ENCODE measurements around the gene CCDC141.

CCDC141 gene

DNA sequence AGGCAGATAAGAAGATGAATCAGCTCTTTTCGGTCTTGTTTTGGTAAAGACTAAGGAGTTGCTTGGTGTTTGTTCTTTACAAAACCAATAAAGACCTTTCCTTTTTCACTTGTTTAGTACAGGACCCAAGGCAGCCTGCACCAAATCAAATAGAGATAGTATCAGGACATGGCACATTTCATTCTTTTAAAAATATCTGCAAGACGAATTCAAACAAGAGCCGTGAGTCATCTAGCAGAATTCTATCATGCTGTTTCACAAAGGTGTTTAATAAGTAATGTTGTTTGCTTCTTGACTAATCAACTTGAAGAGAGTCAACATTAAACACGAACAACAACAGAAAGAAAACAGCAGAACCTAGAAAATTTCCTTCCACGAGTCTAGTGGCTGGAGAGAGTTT, 139.9 kb downstream of the CCDC141 start:
- DNase-seq (ENCODE audit: low read depth): no peak

DNA sequence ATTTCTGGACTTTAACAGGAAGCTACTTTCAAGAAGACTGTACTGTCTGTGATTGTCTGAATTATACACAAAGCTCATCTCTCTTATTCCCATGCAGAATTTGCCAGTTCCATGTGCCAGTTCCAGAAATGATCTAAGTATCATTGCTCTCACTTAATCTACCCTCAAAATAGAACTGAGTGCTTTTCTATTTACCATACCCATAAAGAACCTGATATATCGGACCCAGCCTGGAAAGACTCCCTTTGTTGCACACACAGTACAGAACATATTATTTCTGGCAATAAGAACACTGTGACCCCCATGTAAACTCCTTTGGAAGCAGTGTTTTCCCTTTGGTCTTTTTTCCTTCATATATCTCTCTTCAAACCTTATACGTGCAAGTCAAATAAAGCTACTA, 140.4 kb downstream of the CCDC141 start:
- DNase-seq (ENCODE audit: low read depth): no peak

DNA sequence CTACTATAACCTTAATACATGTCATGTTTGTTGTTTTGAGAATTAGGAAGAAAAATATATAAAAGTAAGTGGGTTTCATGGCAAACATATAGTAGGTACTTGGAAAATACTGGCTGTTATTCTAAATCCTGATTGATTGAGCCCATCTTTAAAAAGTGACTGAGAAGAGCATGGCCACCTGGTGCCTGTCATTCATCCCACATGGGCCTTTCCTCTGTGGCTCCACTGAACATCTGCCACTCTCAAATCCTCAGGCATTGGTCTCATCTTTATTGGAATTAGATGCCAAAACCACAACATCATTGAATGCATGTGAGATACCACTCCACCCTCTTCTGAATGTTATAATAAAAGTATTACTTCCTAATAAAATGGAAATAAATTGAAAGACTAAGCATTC, 141.1 kb downstream of the CCDC141 start:
- DNase-seq (ENCODE audit: low read depth): no peak

DNA sequence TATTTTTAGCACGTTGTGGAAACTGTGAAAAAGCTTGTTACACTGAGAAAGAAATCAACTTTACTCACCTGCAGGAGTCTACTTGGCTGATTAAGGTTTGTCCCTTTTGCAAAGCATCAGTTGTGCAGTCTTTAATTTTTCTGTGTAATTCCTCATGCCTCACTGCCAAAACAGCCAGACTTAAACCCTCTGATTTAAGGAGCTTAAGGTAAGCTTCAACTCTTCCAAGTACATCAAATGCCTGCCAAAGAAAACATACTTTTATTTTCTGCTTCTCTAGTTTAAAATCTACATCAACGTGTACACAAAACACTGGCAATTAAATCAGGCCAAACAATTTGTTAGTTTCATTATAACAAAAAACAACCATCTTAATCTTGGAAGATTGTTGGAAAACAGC, 144.7 kb downstream of the CCDC141 start:
- DNase-seq (ENCODE audit: low read depth): no peak

DNA sequence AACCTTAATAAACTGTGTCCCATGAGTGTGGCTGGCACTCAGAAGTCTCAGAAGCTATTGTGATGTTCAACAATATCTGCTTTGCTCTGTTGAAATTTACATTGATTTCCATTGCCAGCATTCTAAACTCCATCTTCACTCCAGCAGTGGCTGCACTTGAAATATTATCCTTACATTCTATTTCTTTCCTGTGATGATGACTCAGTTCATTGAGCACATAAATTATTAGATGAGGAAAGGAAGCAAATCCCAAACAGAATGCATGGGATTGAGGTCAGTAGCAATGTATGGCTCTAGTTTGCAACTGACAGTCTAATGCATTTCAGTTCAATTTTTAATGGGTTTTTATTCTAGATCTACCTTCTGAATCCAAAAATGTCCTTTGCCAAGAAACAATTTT, 150.3 kb downstream of the CCDC141 start:
- DNase-seq (ENCODE audit: low read depth): no peak

DNA sequence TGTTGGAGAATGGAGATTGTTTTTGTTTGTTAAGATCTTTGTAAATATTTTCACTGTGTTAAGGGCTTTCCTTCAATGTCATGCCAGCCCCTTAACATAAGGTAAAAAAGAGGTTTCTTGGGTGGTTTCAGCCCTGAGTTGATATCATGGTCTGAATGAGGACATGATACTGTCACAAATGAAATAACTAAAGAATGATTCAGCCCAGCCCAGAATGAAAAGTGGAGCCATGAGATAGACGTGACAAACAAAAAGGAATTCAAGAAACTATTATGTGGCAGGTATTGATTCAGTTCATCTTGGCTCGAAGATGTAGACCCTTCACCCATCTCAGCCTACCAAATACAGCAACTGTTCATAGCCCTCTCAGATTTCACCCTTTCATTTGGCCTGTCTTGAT, 154.1 kb downstream of the CCDC141 start:
- DNase-seq (ENCODE audit: low read depth): no peak

DNA sequence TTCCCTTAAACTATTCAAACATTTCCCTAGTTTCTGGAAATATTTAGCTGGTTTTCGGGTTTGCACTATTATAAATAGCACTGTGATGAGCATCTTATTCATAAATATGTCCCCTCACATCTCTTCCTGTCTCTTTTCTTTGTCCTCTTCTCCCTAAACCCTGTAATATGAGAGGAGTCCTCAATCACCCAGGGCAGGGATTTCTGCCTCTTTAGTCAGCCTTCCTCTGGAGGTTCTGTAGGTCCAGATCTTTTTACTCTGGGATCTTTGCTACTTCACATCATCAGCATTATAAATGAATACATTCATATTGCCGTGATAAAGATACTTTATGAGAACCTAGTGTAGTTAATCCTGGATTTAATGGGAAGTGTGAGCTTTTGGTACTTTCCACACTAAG, 154.8 kb downstream of the CCDC141 start:
- no peak for DNase-seq (ENCODE audit: low read depth)

DNA sequence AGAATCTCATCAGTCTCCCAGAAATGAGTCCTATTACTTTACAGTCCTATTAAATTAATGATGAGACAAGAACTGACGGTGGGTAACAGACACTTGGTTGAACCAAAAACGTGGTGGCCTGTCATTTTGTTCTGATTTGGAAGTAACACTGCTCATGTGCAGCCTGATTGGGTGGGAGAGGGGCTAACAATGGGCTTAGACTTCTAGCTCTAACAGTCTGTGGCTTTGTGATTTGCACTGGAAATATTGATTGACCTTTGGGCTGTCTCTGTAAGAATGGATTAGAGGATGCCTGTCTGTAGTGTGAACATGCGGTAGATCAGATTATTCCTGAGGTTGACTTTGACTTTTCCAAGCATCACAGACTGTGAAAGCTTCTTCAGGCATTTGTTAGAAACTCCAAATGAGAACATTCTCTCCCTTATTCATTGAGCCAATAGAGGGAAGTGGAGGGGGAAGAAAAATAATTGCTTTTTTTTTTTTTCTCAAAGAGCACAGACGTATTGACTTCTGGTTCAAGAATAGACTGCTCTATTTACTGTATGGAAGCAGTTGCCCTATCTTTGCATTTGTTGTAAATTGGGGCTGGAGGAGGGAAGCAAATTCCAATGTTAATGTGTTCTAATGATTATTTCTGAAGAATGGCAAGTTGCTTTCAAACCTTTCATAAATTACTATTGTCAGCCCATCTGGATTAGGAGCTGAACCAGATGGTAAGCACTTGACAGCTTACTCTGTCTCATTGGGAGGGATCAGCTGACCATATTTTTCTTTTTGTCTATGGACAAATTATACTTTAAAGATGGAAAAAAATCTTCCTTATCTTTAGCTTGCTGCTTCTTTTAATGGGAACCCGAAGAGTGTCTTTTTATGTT, 156.9 kb downstream of the CCDC141 start:
- no peak for DNase-seq (ENCODE audit: low read depth)

DNA sequence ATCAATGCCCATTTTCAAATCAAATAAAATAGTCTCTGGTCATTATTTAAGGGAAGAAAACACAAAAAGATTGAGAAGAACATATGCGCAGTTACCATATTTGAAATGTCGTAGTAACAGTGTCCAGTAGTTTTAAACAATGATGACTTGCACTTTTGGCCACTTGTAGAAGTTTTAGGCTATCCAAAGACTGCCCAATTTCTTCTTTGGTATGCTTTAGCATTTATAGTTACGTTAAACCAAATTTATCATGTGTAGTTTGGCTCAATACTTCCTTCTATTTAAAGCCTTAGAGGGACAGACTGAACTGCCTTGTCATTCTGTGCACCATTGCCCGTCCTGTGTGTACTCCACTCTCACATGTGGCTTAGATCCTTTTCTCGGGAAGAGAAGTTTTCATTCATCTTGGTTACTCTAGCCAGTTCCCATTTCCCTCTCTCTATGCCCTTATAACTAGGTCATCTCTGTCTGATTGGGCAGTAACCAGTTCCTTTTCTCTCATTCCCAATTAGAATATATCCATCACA, 157.9 kb downstream of the CCDC141 start:
- DNase-seq (ENCODE audit: low read depth): no peak

DNA sequence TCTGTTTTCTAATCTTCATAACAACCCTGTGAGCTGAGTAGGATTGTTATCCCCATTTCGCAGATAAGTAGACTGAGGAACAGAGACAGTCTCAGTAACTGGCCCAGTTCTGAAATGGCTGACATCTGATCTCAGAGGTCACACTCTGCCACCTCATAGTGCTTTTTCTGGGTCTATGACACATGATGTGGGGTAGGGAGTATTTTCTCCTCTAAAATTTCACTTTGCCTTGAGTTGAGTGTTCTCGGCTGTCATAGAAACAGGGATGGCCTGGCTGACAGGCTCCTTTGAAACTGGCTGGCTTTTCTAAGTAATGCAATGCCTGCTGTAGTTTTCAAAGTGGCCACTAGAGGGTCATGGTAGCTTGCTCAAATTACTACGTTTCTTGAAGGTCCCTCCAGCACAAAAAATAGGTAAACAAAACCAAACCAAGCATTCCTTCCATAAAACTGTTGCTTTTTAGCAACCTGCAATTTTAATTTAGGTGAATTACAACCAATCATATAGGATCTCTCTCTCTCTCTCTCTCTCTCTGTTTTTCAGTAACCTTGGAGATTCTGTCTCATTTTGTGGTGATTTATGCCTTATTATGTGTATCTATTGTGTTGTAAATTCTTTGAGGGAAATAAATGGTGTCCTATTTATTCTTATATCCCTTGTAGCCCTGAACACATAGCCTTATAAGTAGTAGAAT, 158.5 kb downstream of the CCDC141 start:
- no peak for DNase-seq (ENCODE audit: low read depth)

DNA sequence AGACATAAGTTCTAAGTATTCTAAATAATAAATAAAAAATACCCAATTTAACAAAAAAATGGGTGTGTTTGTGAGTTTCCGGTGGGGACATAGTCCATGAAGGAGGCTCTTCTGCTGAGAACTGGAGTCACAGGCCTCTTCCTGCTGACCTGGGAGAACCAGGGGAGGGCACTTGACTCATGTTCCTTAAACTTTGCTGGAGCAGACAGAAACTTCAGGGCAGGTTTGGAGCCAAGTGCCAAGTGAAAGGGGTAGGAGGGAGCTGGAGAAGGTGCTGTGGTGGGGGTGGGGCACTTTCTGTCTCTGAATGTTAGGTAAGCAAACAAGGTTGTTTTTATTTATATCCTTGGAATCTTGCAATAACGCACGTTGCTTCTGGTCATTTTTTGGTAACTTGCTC, 163.9 kb downstream of the CCDC141 start:
- no peak for DNase-seq (ENCODE audit: low read depth)

DNA sequence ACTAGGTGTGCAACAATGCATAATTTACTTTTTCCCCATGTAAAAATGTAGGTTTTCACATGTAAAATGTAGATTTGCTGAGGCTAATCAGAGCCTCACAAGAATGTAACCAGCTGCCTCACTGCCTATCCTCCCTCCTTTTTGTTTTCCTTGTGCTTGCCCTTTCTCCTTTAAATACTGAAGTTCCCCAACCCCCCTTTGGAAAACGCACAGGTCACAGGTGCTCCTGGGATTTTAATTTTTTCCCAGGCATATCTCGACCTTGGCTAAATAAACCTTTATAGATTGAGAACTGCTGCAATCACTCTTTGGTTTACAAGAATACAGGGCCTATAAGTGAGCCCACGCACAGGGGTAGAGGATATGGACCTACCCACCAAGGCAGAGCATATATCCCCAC, 165.5 kb downstream of the CCDC141 start:
- DNase-seq (ENCODE audit: low read depth): no peak

DNA sequence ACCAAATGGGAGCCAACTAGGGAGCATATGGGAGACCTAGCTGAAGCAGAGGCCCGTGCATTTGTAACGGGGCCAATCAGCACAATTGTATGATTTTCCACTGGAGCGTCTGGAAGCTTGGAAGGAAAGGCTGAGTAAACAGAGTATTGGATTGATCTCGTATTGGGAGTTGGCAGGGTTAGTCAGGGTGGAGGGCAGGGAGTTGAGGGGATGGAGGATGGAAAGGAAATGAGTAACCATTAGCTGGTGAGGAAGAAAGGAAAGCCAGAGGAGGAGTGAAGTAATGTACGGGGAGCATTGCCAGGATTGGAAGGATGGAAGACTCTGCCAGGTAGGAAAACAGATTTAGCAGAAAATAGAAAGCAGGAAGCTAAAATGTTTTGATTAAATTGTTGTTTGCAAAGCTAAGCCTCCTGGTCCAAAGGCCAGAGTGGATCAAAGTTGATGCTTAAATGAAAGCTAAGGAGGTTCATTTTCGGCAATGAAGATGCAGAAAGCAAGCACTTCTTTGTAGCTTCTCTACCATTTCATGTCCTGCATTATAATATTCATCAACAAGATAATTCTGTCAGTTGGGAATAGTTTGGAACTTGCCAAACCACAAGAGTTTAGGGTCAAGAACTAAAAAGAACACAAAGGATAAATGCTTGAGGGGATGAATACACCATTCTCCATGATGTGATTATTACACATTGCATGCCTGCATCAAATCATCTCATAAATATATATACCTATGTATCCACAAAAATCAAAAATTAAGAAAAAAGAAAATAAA, 167.1 kb downstream of the CCDC141 start:
- DNase-seq (ENCODE audit: low read depth): no peak

DNA sequence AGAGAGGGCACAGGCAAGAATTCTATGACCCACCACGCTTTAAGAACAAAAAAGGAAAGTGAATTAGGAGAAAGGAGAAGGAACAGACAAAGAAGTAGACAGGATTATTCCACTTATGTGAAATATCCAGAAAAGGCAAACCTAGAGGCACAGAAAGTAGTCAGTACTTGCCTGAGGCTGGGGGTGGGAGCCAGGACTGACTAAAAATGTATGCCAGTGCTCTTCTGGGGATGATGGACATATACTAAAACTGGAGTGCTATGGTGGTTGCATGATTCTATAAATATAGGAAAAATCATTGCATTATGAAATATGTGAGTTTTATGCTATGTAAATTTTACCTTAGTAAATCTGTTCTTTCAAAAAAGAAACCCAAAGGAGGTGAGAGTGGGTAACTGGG, 168.9 kb downstream of the CCDC141 start:
- no peak for DNase-seq (ENCODE audit: low read depth)

DNA sequence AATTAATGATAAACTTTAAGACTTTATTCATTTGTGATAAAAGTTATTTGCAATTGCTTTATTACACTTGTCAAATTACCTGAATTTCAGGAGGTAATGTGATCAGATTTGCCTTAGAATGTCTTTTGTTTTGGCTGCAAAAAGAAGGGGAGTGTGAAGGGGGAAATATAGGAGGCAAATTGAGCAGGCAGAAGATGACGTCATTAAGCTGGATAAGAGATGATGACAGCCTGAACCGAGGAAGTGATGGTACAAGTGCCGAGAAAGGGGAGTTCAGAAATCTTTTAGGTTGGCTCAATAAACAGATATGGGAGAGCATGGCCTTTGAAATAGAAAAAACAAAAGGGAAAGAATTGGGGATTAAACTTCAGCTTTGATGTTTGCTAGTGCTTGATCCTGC, 169.7 kb downstream of the CCDC141 start:
- DNase-seq (ENCODE audit: low read depth): no peak

DNA sequence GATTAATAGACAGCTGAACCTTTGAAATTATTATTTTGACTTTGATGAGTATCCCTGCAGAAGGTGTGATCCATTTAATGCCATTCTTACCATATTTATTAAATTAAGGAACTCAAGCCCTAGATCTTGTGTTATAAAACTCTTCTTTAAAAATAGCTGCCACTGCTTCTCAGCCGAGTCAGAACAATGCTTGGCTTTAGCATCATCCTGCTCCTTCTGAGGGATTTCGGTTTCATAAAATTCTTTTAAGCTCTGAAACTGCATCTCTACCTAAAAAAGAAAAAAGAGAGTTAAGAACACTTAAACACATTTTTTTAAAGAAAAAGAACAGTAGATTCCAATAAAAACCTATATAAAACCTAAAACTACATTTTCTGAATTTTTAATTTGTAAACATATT, 172.1 kb downstream of the CCDC141 start:
- DNase-seq (ENCODE audit: low read depth): no peak

DNA sequence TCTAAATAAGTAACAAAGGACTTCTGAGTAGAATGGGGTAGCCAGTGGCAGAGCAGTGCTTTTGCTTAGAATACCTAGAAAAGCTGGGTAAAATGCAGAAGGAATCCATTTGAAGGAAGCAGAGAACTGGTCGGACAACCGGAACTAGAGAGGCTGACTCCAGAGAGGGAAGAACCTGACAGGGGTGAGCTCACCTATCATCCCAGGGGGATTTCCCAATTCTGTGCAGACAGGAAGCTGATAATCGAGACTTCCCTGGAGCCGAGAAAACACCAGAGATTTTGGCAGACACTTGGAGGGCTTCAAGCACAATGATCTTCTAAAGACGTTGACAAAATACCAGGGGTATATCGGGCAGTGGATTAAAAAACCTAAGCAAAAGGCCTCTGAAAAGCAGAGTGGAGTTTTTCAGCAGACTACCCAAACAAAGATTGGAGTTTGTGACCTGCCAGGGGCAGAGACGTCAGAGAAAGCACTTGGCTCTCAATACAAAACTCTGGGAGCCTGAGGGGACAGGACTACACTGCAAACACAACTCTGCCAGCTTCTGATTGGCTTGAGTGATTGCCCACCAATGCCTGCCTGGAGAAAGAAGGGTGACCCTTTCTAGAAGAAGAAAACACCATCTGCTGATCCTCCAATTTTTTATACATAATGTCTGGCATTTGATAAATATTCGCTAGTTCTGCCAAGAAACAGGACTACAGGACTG, 175.3 kb downstream of the CCDC141 start:
- DNase-seq (ENCODE audit: low read depth): no peak

DNA sequence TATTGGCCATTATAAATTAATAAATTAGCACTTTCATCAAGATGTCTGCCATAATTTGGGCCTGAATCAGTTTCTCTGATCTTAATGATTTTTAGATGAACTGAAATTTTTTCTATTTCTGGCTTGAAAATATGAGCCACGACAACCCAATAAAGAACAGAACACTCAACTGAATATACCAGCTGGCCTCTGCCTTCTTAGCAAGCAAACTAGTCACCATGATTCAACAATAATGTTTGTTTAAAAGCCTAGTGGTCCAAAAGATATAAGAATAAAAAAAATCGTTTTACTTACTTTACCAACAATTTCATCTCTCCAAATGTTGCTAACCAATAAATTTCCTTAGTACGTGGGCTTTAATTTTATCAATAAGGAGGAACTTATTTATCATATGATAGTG, 176.0 kb downstream of the CCDC141 start:
- DNase-seq (ENCODE audit: low read depth): no peak

DNA sequence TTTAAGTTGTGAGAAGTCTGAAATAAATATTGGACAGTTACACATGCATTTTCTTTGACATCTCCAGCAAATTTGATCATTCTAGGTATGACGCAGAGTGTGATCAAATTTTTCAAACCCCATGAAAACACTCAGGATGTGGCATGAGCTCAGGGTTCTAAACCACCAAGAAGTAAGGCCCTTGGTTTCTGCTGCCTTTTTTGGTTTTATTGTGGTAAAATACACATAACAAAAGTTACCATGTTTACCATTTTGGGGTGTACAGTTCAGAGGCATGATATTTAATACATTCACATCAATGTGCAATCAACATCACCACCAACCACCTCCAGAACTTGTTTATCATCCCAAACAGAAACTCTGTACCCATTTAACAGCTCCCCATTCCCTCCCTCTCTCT, 178.4 kb downstream of the CCDC141 start:
- no peak for DNase-seq (ENCODE audit: low read depth)

DNA sequence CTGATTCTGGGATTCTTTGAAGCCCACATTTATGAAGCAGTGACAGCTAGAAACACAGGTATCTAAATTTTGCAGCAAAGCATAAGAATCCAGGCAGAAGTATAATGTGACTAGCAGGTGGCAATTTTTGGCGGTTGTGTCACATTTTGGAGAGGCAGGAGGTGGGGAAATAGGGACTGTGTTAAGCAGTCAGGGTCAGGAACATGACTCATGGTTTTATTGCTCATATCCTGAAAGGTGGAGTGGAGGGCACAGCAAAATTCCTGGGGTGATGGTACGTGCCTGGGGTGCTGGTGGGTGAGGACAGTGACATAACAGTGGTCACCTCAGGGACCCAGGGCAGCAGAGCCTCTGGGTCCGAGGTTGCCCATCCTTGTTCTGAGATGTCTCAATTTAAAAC, 179.2 kb downstream of the CCDC141 start:
- DNase-seq (ENCODE audit: low read depth): no peak

DNA sequence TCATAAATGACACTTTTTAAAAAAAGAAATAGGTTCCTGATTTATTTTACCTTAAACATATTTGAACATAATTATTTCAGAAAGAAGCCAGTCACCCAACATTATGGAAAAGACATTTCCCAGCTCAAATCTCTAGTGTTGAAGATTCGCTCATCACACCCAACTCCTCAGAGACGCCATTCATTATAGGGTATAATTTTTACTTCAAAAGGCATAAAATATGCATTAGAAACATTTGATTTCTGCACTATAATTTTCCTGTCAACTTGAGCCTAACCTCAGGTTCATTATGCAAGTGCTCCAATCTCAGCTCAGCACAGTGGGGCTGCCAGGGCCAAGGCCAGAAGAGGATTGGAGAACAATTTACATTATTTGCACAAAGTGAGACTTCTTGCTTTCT, 183.9 kb downstream of the CCDC141 start:
- no peak for DNase-seq (ENCODE audit: low read depth)

Measured in non-pigmented ciliary epithelial cell (primary cell).